AG10803 (cell line): Measurements from ENCODE around the gene STT3B.

Experiments used
- DNase-seq: peaks from one replicate; pipeline ENCODE4 v3.0.0; 2010; ENCODE audit warnings: low read depth
- H3K4me3 ChIP-seq: 2 replicates; pipeline ENCODE4 v1.5.1; 2011; ENCODE audit warnings: mild to moderate bottlenecking, low read length, control low read depth
- TF ChIP-seq, protein P1 (sequence below): conservative IDR thresholded peaks from 2 replicates; pipeline ENCODE4 v1.5.1; 2011; ENCODE audit warnings: mild to moderate bottlenecking, low read length, control low read depth, inconsistent platforms

STT3B gene

GRCh38 chr3:31622636-31623288, 90.0 kb downstream of the STT3B start:
- TF ChIP-seq, protein P1, sequence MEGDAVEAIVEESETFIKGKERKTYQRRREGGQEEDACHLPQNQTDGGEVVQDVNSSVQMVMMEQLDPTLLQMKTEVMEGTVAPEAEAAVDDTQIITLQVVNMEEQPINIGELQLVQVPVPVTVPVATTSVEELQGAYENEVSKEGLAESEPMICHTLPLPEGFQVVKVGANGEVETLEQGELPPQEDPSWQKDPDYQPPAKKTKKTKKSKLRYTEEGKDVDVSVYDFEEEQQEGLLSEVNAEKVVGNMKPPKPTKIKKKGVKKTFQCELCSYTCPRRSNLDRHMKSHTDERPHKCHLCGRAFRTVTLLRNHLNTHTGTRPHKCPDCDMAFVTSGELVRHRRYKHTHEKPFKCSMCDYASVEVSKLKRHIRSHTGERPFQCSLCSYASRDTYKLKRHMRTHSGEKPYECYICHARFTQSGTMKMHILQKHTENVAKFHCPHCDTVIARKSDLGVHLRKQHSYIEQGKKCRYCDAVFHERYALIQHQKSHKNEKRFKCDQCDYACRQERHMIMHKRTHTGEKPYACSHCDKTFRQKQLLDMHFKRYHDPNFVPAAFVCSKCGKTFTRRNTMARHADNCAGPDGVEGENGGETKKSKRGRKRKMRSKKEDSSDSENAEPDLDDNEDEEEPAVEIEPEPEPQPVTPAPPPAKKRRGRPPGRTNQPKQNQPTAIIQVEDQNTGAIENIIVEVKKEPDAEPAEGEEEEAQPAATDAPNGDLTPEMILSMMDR = no peak
- H3K4me3 ChIP-seq = no peak overlapping the region
- no peak for DNase-seq

DNA sequence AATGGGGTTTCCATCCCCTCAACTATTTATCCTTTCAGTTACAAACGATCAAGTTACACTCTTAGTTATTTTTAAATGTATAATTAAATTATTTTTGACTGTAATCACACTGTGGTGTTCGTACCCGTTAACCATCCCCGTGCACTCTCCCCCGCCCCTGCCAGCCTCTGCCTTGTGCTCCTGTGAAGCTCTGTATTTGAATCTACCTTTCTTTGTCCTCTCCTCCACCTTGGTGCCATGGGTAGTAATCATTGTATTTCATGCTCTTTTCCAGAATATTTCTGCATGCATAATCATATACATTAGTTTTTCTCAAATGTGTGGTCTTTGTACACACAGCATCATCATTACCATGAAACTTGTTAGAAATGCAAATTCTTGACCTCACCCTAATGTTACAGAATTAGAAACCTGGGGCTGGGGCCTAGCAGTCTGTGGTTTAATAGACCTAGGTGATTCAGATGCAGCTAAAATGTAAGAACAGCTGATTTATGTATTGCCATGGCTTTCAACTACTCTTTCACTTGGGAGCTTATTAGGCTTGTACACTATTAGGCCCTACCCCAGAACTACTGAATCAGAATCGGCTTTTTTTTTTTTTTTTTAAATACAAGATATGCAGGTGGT, 91.5 kb downstream of the STT3B start:
- no peak overlapping the region for H3K4me3 ChIP-seq
- TF ChIP-seq, protein P1 = no peak
- no peak for DNase-seq

DNA sequence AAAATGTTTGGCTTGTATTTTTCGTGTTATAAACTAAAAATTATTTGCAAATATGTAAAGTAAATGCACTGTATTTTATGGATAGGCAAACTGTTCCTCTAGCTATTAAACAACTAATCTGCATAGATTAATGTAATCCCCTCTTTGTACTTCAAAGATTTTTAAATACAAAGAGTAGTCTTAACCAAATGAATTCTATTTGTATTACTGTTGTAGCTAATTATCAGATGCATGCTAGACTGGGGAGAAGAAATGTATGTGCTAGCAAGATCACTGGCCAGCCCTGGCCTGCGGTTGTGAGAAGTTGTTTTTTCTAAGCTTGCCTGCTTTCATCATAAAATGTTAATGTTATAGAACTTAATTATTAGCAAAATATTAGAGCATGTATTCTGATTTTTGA, 92.6 kb downstream of the STT3B start:
- DNase-seq = no peak
- TF ChIP-seq, protein P1 = no peak
- H3K4me3 ChIP-seq = no peak overlapping the region

DNA sequence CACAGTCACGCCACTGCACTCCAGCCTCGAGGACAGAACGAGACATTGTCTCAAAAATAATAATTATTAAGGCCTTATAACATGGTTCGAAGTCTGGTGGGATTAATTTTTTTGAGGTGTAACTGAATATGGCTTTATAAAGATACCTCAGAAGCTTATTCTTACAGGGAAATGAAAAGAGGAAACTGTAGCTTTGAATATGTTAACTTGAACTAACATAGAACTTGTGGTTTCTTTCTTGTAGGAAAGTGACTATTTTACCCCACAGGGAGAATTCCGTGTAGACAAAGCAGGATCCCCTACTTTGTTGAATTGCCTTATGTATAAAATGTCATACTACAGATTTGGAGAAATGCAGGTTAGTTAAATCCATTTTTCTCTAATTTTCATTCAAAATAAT, 96.3 kb downstream of the STT3B start:
- TF ChIP-seq, protein P1 = no peak
- no peak for DNase-seq
- H3K4me3 ChIP-seq = no peak overlapping the region

DNA sequence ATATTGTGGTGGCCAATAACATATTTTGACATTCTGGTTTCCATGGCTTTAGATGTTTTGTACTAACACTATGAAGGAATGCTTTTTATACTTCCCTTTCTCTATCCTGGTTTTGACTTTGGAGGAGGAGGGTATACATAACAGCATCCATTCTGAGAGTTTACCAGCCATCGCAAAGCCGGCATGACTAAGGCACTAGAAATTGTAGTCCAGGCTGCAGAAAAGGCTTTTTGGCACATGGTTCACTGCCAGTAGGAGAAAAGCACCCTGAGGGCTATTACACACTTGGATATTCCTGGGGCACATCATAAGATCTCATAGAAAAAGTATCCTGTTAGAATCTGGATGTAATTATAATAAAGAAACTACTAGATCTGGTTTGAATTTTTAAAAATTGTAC, 101.8 kb downstream of the STT3B start:
- TF ChIP-seq, protein P1 = no peak
- DNase-seq = peak; percentile 87
- H3K4me3 ChIP-seq = no peak overlapping the region

DNA sequence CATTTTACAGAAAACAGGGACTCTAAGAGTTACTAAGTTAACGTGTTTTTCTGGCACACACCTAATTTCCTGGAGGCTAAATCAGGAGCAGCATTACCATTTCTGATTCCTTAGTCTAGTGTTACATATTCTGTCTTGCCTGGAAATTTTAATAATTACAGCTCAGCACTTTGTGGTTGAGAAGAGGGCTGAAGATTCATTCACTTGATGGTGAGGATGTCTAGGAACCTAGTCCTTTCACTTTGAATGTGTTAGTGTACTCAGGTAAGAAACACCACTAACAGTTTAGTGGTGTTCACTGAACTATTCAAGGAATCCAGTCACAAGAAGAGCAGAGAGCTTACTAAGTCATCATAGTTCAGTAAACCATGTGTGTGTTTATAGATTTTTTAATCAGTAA, 102.8 kb downstream of the STT3B start:
- TF ChIP-seq, protein P1 = no peak
- no peak overlapping the region for H3K4me3 ChIP-seq
- peak; percentile 11 for DNase-seq

- TF ChIP-seq, protein P1 = no peak
- no peak overlapping the region for H3K4me3 ChIP-seq
- DNase-seq = peak; percentile 29
Observed at GRCh38 chr3:31636049-31636448, 103.3 kb downstream of the STT3B start.
